HG02943 (cell line): Measurements from ENCODE around the gene MRPL49.
A peak's percentile ranks its signal among the peaks of the same experiment; 100 is the strongest.

Experiments
- ATAC-seq: cut with Tn5 transposase; IDR thresholded peaks from one replicate; pipeline ENCODE4 v1.9.1; 2021; ENCODE audit warnings: mild to moderate bottlenecking, low read depth, moderate library complexity; ENCODE audit not compliant: unreplicated experiment

MRPL49 gene

DNA sequence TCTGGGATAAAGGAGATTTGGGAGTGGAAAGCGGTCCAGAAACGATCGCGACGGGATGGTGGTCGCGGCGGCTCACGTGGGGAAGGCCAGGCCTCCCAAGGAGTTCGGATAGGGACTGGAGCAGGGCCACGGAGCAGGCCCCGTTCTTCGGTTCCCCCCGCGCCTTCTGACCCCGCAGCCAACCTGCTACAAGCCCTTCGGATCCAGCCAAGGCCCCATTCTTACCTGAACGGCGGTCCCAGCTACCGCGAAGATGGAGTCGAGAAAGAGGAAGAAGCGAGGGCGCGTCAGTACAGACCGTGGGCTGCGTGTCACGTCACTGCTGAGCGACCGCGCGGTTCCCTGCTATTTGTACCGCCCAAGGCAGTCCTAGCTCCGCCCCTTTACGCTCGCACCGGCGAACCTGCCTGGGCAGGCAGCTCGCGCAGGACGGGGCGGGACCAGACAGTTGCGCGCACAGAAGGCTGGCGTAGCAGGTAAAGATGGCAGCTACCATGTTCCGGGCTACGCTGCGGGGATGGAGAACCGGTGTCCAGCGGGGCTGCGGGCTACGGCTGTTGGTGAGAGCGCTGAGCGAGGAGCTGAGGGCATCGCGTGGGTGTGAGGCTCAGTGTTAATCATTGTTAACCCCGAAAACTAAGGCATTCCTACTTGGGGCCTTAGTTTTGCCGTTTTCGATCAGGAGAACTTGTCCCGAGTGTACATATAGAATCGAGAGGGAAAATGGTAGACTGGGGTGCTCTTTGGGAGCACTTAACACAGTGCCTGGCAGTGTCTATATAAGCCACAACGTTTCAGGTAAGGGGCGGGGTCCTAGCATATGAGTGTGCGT is at the start of gene MRPL49, which contains the start of gene FAU:
MRPL49 (plus strand) TSS at position 457 of the 832 bp plus-strand sequence; CDS start at position 483, 26 bp downstream.
FAU (minus strand) TSS at position 270 of the 832 bp plus-strand sequence. CDS start 321 bp downstream, outside the sequence.
- peak; percentile 57 for ATAC-seq

- no peak for ATAC-seq
Measured at GRCh38 chr11:65072631-65072966, 49.5 kb upstream of the MRPL49 start.

- no peak for ATAC-seq
Measured at GRCh38 chr11:65077451-65077850, 44.7 kb upstream of the MRPL49 start.

DNA sequence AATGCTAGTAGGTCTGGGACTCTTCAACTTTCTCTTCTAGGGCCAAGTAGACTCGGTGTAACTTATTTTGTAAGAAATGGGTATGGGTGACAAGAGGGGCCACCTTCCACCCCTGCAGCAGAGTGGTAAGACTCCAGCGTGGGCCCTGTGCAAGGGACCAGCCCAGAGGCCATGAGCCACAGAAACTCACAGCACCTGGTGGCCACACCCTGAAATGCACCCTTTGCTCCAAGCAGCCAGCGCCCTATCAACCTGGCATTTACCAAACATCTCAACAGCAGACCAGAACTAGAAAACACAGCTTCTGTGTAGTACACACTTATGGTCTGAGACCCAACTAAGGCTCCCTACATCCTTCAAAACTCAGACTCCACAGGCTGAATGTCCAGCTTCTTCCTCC is 44.0 kb upstream of the MRPL49 start:
- no peak for ATAC-seq

- no peak for ATAC-seq
Measured at GRCh38 chr11:65078786-65079342, 43.3 kb upstream of the MRPL49 start.

- peak; percentile 12 for ATAC-seq
Measured at GRCh38 chr11:65083134-65083833, 38.8 kb upstream of the MRPL49 start.

DNA sequence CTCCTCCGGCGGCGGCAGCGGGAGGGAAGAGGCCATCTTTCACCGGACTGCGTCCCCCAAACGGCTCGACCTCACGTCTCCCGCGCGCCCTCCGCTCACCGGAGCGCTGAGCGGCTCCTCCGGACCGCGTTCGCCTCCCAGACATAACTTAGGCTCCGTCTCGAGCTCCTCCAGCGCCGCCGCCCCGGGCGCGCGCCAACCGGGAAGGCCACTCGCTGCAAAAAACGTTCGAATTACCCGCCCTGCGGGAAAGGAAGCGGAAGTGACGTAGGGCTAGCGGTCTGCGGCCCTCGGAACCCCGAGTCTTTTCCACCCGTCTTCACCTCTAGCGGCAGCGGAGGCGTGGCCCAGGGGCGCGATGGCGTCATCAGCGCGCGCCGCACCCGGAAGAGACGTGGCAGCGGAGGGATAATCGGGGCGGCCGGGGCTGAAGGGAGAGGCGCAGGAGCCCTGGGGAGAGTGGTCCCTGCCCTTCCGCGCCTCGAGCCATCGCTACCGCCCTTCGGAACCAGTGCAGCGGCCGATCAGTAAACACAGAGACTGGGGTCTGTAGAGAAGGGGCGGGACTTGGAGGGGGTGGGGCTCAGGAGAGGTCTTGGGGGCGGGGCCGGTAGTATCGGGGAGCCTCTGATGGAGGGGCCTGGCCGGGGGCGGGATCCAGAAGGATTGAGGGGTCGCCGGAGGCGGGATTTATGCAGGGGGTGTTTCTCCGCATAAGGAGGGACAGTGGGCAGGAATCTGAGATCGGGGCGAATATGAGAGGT is 38.1 kb upstream of the MRPL49 start, which contains the start of the genes CDCA5 and ZFPL1:
CDCA5 (minus strand) TSS at position 207 of the 764 bp plus-strand sequence; CDS start at position 145, 62 bp downstream.
ZFPL1 (plus strand) TSS at position 389 of the 764 bp plus-strand sequence. CDS start 477 bp downstream, outside the sequence.
- ATAC-seq, result peak; percentile 71

GRCh38 chr11:65084598-65085375 is 37.3 kb upstream of the MRPL49 start:
- peak; percentile 2 for ATAC-seq

- no peak for ATAC-seq
Measured at GRCh38 chr11:65085446-65085845, 36.7 kb upstream of the MRPL49 start.

- ATAC-seq, result no peak
Measured at GRCh38 chr11:65086809-65087208, 35.3 kb upstream of the MRPL49 start.

DNA sequence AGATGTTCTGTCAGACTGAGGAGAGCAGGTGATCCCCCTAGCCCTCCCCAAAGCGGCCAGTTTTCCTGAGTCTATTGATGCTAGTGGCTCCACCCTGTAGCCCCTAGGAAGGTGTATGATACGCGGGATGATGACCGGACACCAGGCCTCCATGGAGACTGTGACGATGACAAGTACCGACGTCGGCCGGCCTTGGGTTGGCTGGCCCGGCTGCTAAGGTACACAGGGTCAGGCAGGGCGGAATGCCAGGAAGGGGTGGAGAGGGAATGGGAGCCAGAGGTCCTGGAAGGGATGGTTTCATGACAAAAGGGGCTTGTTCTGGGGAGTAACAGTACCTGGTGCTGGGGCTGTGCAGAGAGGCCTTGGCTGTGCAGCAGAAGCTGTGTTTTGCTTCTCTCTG is 34.9 kb upstream of the MRPL49 start:
- ATAC-seq, result no peak

- ATAC-seq, result no peak
Measured at GRCh38 chr11:65087827-65088226, 34.3 kb upstream of the MRPL49 start.

GRCh38 chr11:65089621-65090020 is 32.5 kb upstream of the MRPL49 start:
- ATAC-seq, result no peak

DNA sequence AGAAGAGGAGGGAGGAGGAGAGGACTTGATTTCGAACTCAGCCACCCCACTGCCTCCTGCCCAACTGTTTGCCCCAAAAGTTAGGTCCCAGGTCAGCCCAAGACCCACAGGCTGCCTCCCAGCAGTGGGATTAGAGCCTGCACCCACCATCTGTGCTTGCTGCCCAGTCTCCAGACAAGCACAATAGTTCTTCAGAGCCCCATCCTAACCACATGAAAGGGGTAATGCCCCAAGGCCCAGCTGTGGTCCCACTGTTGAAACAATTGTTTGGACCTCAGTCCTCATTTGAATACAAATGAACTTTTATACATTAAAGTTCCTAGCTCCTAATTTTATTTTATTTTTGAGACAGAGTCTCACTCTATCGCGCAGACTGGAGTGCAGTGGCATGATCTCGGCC is 31.5 kb upstream of the MRPL49 start:
- ATAC-seq, result no peak

DNA sequence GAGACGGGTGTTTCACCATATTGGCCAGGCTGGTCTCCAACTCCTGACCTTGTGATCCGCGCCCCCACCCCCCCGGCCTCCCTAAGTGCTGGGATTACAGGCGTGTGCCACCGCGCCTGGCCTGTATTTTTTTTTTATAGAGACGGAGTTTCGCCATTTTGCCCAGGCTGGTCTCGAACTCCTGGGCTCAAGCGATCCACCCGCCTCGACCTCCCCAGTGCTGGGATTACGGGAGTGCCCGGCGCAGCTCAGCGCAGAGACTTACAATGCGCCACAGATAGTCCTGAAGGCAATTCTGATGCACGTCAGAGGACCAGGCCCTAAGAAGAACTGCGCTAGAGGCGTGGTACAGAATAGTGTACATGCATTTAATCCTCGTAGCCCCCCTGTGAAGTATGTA is 26.7 kb upstream of the MRPL49 start:
- ATAC-seq, result no peak

DNA sequence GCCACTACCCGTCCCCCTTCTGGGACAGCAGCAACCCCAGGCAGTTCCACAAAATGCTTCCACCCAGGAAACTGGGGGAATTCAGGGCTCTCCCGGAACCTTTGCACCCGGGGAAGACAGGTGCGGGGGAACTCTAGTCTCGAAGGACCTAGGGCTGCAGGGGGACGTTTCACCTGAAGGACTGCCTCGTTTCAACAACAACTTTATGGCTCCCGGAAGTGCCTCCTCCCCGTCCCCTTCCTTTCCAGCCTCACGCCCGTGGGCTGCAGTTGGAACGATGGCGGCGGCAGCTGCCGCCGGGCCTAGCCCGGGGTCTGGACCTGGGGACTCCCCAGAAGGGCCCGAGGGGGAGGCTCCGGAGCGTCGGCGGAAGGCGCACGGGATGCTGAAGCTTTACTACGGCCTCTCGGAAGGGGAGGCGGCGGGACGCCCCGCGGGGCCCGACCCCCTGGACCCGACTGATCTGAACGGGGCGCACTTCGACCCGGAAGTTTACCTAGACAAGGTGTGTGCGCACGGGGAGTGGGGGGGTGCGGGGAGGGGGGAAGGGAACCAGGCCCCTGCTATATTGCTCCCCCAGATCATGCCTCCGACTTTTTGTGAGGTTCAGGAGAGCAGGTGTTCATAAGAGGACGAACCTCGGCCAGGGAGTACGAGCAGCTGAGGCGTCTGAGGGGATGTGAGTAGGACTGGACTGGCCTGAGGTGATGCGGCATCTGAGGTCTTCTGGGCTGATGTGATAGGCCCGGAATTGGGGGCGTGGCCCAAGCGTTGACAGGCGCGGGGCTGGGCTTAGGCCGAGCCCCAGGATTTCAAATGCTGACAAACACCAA is 25.9 kb upstream of the MRPL49 start, which contains the start of gene VPS51:
VPS51 (plus strand) TSS at position 241 of the 833 bp plus-strand sequence; CDS start at position 278, 37 bp downstream.
- peak; percentile 79 for ATAC-seq

GRCh38 chr11:65096926-65097325 is 25.2 kb upstream of the MRPL49 start:
- ATAC-seq, result no peak

- ATAC-seq, result no peak
Measured at GRCh38 chr11:65100674-65101350, 21.3 kb upstream of the MRPL49 start.
